GM18511 (cell line): Measurements from ENCODE around the gene CCDC43.

Source experiments
- ATAC-seq: cut with Tn5 transposase; IDR thresholded peaks from one replicate; pipeline ENCODE4 v1.9.1; 2021; ENCODE audit warnings: mild to moderate bottlenecking, moderate library complexity; ENCODE audit not compliant: unreplicated experiment

Gene CCDC43

GRCh38 chr17:44627513-44628242 lies 61.9 kb downstream of the CCDC43 start:
- no peak for ATAC-seq
